ENCODE results near the gene CRISPLD2. TPM values are rescaled to one million over a fixed set of nuclear protein-coding genes. Genes with fewer than 3 reads are reported as not detected.

The CRISPLD2 gene
- polyA plus RNA-seq, 2 donors, result 3.7 to 8.8 TPM

- peak overlapping the region in 1 of 2 donors; percentile 65 for H3K27ac ChIP-seq (ENCODE audit: low read depth in 2 of 2, low read length in 1 of 2)
- H3K4me3 ChIP-seq (ENCODE audit: low read depth in 1 of 2, low read length in 2 of 2), result peak overlapping the region in 1 of 2 donors; percentile 49
Observed at GRCh38 chr16:84818989-84819643, 669 bp upstream of the CRISPLD2 start.

DNA sequence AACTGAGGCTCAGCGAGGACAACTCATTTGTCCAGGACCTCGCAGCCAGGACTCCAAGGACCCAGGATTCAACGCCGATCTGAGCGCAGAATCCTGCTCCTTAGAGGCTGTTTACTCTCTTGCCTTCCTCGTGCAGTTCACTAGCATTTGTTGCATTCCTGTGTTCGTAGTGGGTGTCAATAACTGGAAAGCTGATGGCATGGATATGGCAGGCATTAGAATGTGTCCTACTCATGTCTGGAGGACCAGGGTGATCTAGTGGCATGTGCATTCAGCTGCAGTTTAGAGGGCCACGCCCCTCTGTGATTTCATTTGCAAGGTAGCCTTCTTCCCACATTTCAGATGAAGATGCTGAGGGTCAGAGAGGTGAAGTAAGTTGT, 510 bp downstream of the CRISPLD2 start:
- WGBS, 2 donors, result 33 to 38% methylated on average over 8 of the region's 8 CpGs
- H3K4me1 ChIP-seq (ENCODE audit: control insufficient read depth in 2 of 2, insufficient read depth in 2 of 2, low read length in 1 of 2), result peaks cover 5 to 18% of the 10 kb centered on the region in 2 donors
- H3K27ac ChIP-seq (ENCODE audit: low read depth in 2 of 2, low read length in 1 of 2), result peak overlapping the region; percentile 30 to 83

More at GRCh38 chr16:84818989-84819643, 669 bp upstream of the CRISPLD2 start:
- H3K27me3 ChIP-seq (ENCODE audit: control insufficient read depth in 1 of 2, insufficient read depth in 2 of 2, low read length in 2 of 2), result no peaks in the 10 kb centered on the region
- H3K9me3 ChIP-seq (ENCODE audit: control insufficient read depth in 2 of 2, insufficient read depth in 1 of 2, low read depth in 1 of 2, low read length in 1 of 2), result no peaks in the 10 kb centered on the region
- no peaks in the 10 kb centered on the region for H3K36me3 ChIP-seq (ENCODE audit: control insufficient read depth in 2 of 2, insufficient read depth in 2 of 2, low read length in 1 of 2)
- WGBS, 2 donors, result 41 to 43% methylated on average over 29 of the region's 29 CpGs
- H3K4me1 ChIP-seq (ENCODE audit: control insufficient read depth in 2 of 2, insufficient read depth in 2 of 2, low read length in 1 of 2), result peaks cover 5 to 18% of the 10 kb centered on the region in 2 donors

DNA sequence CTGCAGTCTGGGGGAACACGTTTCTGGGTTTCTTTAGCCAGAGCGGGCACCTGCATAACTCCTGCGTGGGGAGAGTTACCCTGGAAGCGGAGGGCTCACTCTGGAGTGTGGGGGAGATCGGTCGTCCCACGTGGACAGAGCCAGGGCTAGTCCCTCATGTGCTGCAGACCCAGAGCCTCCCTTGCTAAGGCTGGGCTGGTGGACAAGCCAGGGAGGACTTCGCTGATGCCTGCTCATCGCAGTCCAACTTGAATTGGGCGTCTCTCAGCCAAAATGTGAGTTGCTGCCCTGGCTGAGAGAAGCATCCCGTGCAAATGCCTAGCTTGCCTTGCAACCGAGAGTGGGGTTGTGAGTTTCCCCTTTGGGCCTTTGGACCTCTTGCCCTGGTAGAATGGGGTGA, 986 bp downstream of the CRISPLD2 start:
- H3K27me3 ChIP-seq (ENCODE audit: control insufficient read depth in 1 of 2, insufficient read depth in 2 of 2, low read length in 2 of 2), result no peaks in the 10 kb centered on the region
- H3K4me1 ChIP-seq (ENCODE audit: control insufficient read depth in 2 of 2, insufficient read depth in 2 of 2, low read length in 1 of 2), result peaks cover 5 to 18% of the 10 kb centered on the region in 2 donors

More for the DNA sequence above, 510 bp downstream of the CRISPLD2 start:
- H3K9me3 ChIP-seq (ENCODE audit: control insufficient read depth in 2 of 2, insufficient read depth in 1 of 2, low read depth in 1 of 2, low read length in 1 of 2), result no peaks in the 10 kb centered on the region
- no peaks in the 10 kb centered on the region for H3K27me3 ChIP-seq (ENCODE audit: control insufficient read depth in 1 of 2, insufficient read depth in 2 of 2, low read length in 2 of 2)
- no peaks in the 10 kb centered on the region for H3K36me3 ChIP-seq (ENCODE audit: control insufficient read depth in 2 of 2, insufficient read depth in 2 of 2, low read length in 1 of 2)
- H3K4me3 ChIP-seq (ENCODE audit: low read depth in 1 of 2, low read length in 2 of 2), result peak overlapping the region; percentile 49 to 51

GRCh38 chr16:84821179-84821578, 1.4 kb downstream of the CRISPLD2 start:
- no peaks in the 10 kb centered on the region for H3K27me3 ChIP-seq (ENCODE audit: control insufficient read depth in 1 of 2, insufficient read depth in 2 of 2, low read length in 2 of 2)
- H3K4me1 ChIP-seq (ENCODE audit: control insufficient read depth in 2 of 2, insufficient read depth in 2 of 2, low read length in 1 of 2), result peaks cover 5 to 18% of the 10 kb centered on the region in 2 donors
- peak overlapping the region; percentile 51 to 83 for H3K27ac ChIP-seq (ENCODE audit: low read depth in 2 of 2, low read length in 1 of 2)
- 75 to 77% methylated on average over 9 of the region's 9 CpGs for WGBS, 2 donors
- no peaks in the 10 kb centered on the region for H3K9me3 ChIP-seq (ENCODE audit: control insufficient read depth in 2 of 2, insufficient read depth in 1 of 2, low read depth in 1 of 2, low read length in 1 of 2)
- no peaks in the 10 kb centered on the region for H3K36me3 ChIP-seq (ENCODE audit: control insufficient read depth in 2 of 2, insufficient read depth in 2 of 2, low read length in 1 of 2)
- peak overlapping the region; percentile 49 to 51 for H3K4me3 ChIP-seq (ENCODE audit: low read depth in 1 of 2, low read length in 2 of 2)

More for the DNA sequence above, 986 bp downstream of the CRISPLD2 start:
- Histone ChIP-seq H3K27ac (ENCODE audit: low read depth in 2 of 2, low read length in 1 of 2) (peak overlapping the region; percentile 51 to 83), H3K9me3 (ENCODE audit: control insufficient read depth in 2 of 2, insufficient read depth in 1 of 2, low read depth in 1 of 2, low read length in 1 of 2) (no peaks in the 10 kb centered on the region), H3K36me3 (ENCODE audit: control insufficient read depth in 2 of 2, insufficient read depth in 2 of 2, low read length in 1 of 2) (no peaks in the 10 kb centered on the region), H3K4me3 (ENCODE audit: low read depth in 1 of 2, low read length in 2 of 2) (peak overlapping the region; percentile 49 to 51)
- WGBS, 2 donors, result 60 to 66% methylated on average over 12 of the region's 12 CpGs

DNA sequence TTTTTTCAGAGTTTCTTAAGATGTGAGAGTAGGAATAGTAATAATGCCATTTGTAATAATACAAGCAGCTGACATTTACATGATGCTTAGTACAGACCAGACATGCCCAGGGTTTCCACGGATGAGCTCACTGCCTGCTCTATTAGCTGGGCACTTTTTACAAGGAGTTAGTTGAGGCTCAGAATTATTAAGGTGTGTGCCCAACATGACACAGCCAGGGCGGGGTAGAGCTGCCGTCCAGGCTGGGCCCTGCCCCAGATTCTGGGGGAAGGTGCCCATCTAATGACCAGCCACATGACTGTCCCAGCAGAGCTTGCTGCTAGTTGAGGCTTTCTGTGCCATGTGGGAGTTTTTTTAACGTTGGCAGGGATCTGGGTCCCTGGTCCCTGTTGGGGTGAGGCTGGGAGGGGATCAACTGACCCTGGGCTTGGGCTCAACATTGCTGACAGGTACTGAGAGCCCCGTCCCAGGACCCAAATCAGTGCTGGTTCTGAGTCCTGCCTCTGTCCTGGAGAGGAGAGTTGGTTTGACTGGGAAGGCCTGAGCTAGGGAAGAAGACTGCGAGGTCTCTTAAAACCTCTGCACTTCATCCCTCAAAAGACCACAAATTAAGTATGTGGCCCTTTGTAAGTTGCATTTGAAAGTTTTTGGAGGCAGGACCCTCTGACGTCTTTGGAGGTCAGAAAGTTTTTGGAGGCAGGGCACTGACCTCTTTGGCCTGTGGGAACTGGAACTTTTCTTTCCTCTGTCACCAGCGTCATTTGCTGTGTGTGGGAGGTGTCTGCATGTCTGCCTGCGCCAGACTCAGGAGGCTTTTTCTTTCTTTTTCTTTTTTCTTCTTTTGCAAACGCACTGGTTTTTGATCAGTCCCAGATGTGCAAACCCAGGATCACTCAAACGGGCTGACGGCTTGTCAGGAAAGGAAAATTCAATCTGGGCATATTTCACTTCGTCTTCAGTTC, 2.2 kb downstream of the CRISPLD2 start:
- peaks cover 5 to 18% of the 10 kb centered on the region in 2 donors for H3K4me1 ChIP-seq (ENCODE audit: control insufficient read depth in 2 of 2, insufficient read depth in 2 of 2, low read length in 1 of 2)
- H3K4me3 ChIP-seq (ENCODE audit: low read depth in 1 of 2, low read length in 2 of 2), result peak overlapping the region; percentile 16 to 49
- H3K36me3 ChIP-seq (ENCODE audit: control insufficient read depth in 2 of 2, insufficient read depth in 2 of 2, low read length in 1 of 2), result no peaks in the 10 kb centered on the region
- 54 to 58% methylated on average over 13 of the region's 13 CpGs for WGBS, 2 donors
- no peaks in the 10 kb centered on the region for H3K9me3 ChIP-seq (ENCODE audit: control insufficient read depth in 2 of 2, insufficient read depth in 1 of 2, low read depth in 1 of 2, low read length in 1 of 2)
- no peaks in the 10 kb centered on the region for H3K27me3 ChIP-seq (ENCODE audit: control insufficient read depth in 1 of 2, insufficient read depth in 2 of 2, low read length in 2 of 2)
- H3K27ac ChIP-seq (ENCODE audit: low read depth in 2 of 2, low read length in 1 of 2), result peak overlapping the region; percentile 51 to 67

GRCh38 chr16:84822990-84823389, 3.2 kb downstream of the CRISPLD2 start:
- H3K27ac ChIP-seq (ENCODE audit: low read depth in 2 of 2, low read length in 1 of 2), result peak overlapping the region; percentile 53 to 67
- H3K4me1 ChIP-seq (ENCODE audit: control insufficient read depth in 2 of 2, insufficient read depth in 2 of 2, low read length in 1 of 2), result peaks cover 5 to 18% of the 10 kb centered on the region in 2 donors
- no peaks in the 10 kb centered on the region for H3K9me3 ChIP-seq (ENCODE audit: control insufficient read depth in 2 of 2, insufficient read depth in 1 of 2, low read depth in 1 of 2, low read length in 1 of 2)
- WGBS, 2 donors, result 90 to 93% methylated on average over 6 of the region's 6 CpGs
- no peaks in the 10 kb centered on the region for H3K27me3 ChIP-seq (ENCODE audit: control insufficient read depth in 1 of 2, insufficient read depth in 2 of 2, low read length in 2 of 2)
- no peak overlapping the region for H3K4me3 ChIP-seq (ENCODE audit: low read depth in 1 of 2, low read length in 2 of 2)
- H3K36me3 ChIP-seq (ENCODE audit: control insufficient read depth in 2 of 2, insufficient read depth in 2 of 2, low read length in 1 of 2), result no peaks in the 10 kb centered on the region

DNA sequence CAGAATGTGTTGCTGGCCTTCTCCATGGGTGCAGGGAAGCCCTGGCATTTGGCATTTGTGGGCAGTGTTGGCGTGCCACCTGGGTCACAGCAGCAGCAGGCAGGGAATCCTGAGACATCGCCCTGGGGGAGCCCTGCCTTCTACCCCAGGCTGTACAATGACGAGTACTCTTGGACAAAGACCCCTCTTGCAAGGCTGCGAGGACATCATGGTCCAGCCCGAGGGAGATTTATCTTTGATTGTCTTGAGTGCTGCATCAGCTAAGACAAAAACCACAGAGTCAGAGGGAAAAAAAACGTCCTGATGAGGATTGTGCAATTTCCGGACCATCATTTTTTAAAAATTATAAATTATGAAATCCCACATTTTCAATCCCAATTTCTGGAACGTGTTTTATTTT, 3.7 kb downstream of the CRISPLD2 start:
- H3K27me3 ChIP-seq (ENCODE audit: control insufficient read depth in 1 of 2, insufficient read depth in 2 of 2, low read length in 2 of 2), result no peaks in the 10 kb centered on the region
- 65 to 70% methylated on average over 8 of the region's 8 CpGs for WGBS, 2 donors

DNA sequence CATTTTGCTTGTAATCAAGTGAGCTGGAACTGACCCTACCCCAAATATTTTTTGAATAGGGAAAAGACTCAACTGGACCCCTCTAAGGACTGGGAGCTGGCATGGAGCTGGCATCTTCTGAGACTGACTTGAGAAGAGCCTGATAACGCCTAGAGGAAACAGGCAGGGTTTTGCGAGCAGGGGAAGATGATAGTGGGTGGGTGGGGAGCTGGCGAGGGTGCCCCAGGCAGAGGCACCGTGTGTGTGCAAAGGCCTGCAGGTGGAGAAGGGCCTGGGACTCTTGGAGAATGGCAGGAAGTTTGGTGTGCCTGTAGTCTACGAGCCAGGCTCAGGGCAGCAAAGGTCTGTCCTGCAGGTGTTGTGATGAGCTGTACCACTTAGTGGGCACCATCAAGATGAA, 4.1 kb downstream of the CRISPLD2 start:
- WGBS, 2 donors, result 56 to 60% methylated on average over 5 of the region's 5 CpGs
- Histone ChIP-seq H3K9me3 (ENCODE audit: control insufficient read depth in 2 of 2, insufficient read depth in 1 of 2, low read depth in 1 of 2, low read length in 1 of 2) (no peaks in the 10 kb centered on the region), H3K36me3 (ENCODE audit: control insufficient read depth in 2 of 2, insufficient read depth in 2 of 2, low read length in 1 of 2) (no peaks in the 10 kb centered on the region), H3K27me3 (ENCODE audit: control insufficient read depth in 1 of 2, insufficient read depth in 2 of 2, low read length in 2 of 2) (no peaks in the 10 kb centered on the region), H3K4me1 (ENCODE audit: control insufficient read depth in 2 of 2, insufficient read depth in 2 of 2, low read length in 1 of 2) (peaks cover 5 to 18% of the 10 kb centered on the region in 2 donors), H3K27ac (ENCODE audit: low read depth in 2 of 2, low read length in 1 of 2) (peak overlapping the region; percentile 40 to 65), H3K4me3 (ENCODE audit: low read depth in 1 of 2, low read length in 2 of 2) (no peak overlapping the region)

More for the DNA sequence above, 3.7 kb downstream of the CRISPLD2 start:
- H3K4me3 ChIP-seq (ENCODE audit: low read depth in 1 of 2, low read length in 2 of 2), result no peak overlapping the region
- H3K27ac ChIP-seq (ENCODE audit: low read depth in 2 of 2, low read length in 1 of 2), result peak overlapping the region; percentile 53 to 67
- H3K9me3 ChIP-seq (ENCODE audit: control insufficient read depth in 2 of 2, insufficient read depth in 1 of 2, low read depth in 1 of 2, low read length in 1 of 2), result no peaks in the 10 kb centered on the region
- H3K4me1 ChIP-seq (ENCODE audit: control insufficient read depth in 2 of 2, insufficient read depth in 2 of 2, low read length in 1 of 2), result peaks cover 5 to 18% of the 10 kb centered on the region in 2 donors
- H3K36me3 ChIP-seq (ENCODE audit: control insufficient read depth in 2 of 2, insufficient read depth in 2 of 2, low read length in 1 of 2), result no peaks in the 10 kb centered on the region

GRCh38 chr16:84825896-84826557, 6.2 kb downstream of the CRISPLD2 start:
- WGBS, 2 donors, result 79 to 83% methylated on average over 8 of the region's 8 CpGs
- H3K27me3 ChIP-seq (ENCODE audit: control insufficient read depth in 1 of 2, insufficient read depth in 2 of 2, low read length in 2 of 2), result no peaks in the 10 kb centered on the region
- H3K27ac ChIP-seq (ENCODE audit: low read depth in 2 of 2, low read length in 1 of 2), result peak overlapping the region; percentile 84 to 89
- H3K4me3 ChIP-seq (ENCODE audit: low read depth in 1 of 2, low read length in 2 of 2), result no peak overlapping the region
- H3K9me3 ChIP-seq (ENCODE audit: control insufficient read depth in 2 of 2, insufficient read depth in 1 of 2, low read depth in 1 of 2, low read length in 1 of 2), result no peaks in the 10 kb centered on the region
- no peaks in the 10 kb centered on the region for H3K36me3 ChIP-seq (ENCODE audit: control insufficient read depth in 2 of 2, insufficient read depth in 2 of 2, low read length in 1 of 2)
- H3K4me1 ChIP-seq (ENCODE audit: control insufficient read depth in 2 of 2, insufficient read depth in 2 of 2, low read length in 1 of 2), result peaks cover 2 to 4% of the 10 kb centered on the region in 2 donors
